IMR-90 (cell line): ENCODE measurements around the gene KMT5C.

Source experiments
- CEBPB ChIP-seq: IDR thresholded peaks from 2 replicates; pipeline ENCODE4 v1.6.1; 2012; ENCODE audit warnings: low read depth, low read length, improper control_type of control experiment
- CHD1 ChIP-seq: IDR thresholded peaks from 2 replicates; pipeline ENCODE4 v1.6.1; 2012; ENCODE audit warnings: low read depth, low read length, improper control_type of control experiment
- FOS ChIP-seq: fragments of 150-350 bp; IDR thresholded peaks from 2 replicates; pipeline ENCODE4 v1.6.1; 2016; ENCODE audit warnings: low read depth, low read length
- POLR2A ChIP-seq: IDR thresholded peaks from 2 replicates; pipeline ENCODE4 v1.6.1; 2012; ENCODE audit warnings: mild to moderate bottlenecking, low read depth, low read length
- RAD21 ChIP-seq: IDR thresholded peaks from 2 replicates; pipeline ENCODE4 v1.6.1; 2012; ENCODE audit warnings: low read length, improper control_type of control experiment
- RFX5 ChIP-seq: IDR thresholded peaks from 2 replicates; pipeline ENCODE4 v1.8.0; 2012; ENCODE audit warnings: low read depth, mild to moderate bottlenecking, low read length, moderate library complexity
- SMC3 ChIP-seq: fragments of 150-350 bp; IDR thresholded peaks from 2 replicates; pipeline ENCODE4 v1.6.1; 2016; ENCODE audit warnings: low read depth, mild to moderate bottlenecking, antibody characterized with exemption, low read length, moderate library complexity
- TF ChIP-seq, protein P1 (sequence below): conservative IDR thresholded peaks from 2 replicates; pipeline ENCODE4 v1.5.1; 2012; ENCODE audit warnings: mild to moderate bottlenecking, low read depth, low read length, improper control_type of control experiment
- TF ChIP-seq, protein P2 (sequence below): fragments of 150-350 bp; IDR thresholded peaks from 2 replicates; pipeline ENCODE4 v1.6.1; 2017; ENCODE audit warnings: mild to moderate bottlenecking, antibody characterized with exemption, low read length, low read depth

DNA sequence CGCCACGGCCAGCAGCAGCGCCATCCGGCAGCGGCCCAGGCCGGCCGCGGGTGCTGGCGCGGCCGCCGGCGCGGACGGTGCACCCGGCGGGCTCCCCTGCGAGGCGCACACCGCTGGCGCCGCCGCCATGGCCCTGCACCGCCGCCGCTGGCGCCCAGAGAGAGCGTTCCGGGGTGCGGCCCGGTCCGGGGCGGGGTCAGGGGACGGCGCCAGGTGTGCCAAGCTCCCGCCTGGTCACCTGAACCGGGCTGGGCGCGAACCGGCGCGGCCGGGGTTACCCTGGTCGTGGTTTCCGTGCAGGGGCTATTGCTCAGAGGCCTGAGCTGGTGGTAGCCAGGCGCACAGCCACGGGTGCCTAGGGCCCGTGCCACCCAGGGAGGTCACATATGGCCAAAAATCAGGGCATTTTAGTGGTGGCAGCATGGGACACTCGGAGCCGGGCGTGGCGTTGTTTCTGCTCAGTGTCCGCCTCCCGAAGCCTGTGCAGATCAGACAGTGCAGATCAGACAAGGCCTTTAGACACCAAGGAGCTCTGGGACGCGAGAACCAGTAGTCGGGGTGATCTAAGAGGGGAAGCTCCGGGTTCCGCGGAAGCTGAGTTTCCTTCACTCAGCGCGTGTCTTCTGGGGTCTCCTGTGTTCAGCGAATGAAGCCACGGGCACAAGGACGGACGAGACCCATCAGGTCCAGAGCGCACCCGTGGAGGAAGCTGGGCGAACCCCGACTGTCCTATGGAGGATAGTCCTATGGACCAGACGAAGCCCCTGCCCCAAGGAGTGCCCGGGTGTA is 44.6 kb downstream of the KMT5C start, which contains the start of gene TMEM238:
- TF ChIP-seq, protein P1, sequence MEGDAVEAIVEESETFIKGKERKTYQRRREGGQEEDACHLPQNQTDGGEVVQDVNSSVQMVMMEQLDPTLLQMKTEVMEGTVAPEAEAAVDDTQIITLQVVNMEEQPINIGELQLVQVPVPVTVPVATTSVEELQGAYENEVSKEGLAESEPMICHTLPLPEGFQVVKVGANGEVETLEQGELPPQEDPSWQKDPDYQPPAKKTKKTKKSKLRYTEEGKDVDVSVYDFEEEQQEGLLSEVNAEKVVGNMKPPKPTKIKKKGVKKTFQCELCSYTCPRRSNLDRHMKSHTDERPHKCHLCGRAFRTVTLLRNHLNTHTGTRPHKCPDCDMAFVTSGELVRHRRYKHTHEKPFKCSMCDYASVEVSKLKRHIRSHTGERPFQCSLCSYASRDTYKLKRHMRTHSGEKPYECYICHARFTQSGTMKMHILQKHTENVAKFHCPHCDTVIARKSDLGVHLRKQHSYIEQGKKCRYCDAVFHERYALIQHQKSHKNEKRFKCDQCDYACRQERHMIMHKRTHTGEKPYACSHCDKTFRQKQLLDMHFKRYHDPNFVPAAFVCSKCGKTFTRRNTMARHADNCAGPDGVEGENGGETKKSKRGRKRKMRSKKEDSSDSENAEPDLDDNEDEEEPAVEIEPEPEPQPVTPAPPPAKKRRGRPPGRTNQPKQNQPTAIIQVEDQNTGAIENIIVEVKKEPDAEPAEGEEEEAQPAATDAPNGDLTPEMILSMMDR: no peak
- TF ChIP-seq CEBPB (no peak), RAD21 (no peak), POLR2A (no peak), SMC3 (no peak), CHD1 (no peak), RFX5 (no peak), FOS (no peak)
- TF ChIP-seq, protein P2, sequence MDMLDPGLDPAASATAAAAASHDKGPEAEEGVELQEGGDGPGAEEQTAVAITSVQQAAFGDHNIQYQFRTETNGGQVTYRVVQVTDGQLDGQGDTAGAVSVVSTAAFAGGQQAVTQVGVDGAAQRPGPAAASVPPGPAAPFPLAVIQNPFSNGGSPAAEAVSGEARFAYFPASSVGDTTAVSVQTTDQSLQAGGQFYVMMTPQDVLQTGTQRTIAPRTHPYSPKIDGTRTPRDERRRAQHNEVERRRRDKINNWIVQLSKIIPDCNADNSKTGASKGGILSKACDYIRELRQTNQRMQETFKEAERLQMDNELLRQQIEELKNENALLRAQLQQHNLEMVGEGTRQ: no peak
